ENCODE data around the gene ACOT12.
A peak's percentile ranks its signal among the peaks of the same experiment; 100 is the strongest.
"Not testable (repeated sequence)": the region's sequence is repeated elsewhere in the genome, so short reads cannot be mapped to it uniquely, and the experiment has no call there.

ACOT12 gene

DNA sequence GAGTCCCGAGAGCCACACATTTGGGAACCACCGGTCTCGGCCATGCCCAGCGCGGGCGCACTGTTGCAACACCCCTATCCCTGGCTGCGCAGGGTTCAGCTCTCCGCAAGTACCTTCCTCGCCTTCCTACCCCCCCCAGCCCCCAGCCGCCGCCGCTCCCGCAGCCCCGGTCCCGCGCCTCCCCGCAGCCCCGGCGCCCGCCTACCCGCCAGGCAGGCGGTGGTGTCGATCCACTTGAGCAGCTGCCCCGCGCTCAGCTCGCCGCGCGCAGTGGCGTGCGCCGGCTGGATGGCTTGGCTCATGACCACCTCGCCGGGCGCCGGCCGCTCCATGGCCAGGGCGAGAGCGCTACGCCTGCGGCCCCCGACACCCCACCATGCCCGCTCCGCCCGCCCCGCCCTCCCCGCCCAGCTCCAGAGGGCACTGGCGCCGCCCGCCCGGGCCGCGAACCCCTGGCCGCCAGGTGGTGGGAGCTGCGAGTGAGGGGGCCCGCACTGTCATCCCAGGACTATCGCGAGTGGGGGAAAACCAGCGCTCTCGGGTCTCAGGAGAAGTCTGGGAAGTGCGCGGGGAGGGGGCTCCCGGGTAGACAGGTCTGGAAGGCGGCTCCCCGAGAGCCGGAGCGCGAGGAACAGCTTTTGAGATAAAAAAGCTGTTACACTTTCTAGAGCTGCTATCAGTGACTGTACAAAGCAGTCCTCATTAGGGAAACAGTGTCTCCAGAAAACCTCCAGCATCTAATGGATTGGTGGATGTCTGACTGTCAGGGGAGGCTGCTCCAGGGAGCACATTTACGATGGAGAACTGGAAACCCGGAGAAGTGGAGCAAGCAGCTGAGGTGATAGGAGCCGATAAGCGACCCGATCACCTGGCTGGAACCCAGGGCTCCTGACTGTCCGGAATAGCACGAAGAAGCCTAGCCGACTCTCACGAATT lies at the start of gene ACOT12:
Gene ACOT12 (minus strand): TSS at position 352 of the 936 bp plus-strand sequence. CDS start 20 bp downstream, at position 332.
- peak; percentile 50 for DNase-seq (ENCODE audit: low read depth, low spot score)

DNA sequence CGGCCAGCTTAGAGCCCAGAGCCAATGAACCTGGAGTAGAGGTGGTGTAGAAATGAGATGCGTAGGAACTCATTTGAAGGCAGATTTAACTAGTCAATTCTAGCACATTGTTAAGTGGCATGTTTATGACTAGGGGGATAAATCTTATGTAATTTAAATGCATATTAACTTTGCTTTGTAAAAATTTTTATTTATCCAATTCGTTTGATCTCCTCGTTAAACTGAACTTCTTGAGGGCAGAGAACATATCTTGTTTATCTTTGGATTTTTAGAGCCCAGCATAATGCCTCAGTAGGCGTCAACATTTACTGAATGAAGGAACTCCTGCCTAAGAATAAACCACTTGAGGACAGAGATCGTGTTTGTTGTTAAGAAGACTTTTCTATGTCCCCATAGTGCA lies 41.1 kb upstream of the ACOT12 start:
- DNase-seq (ENCODE audit: low read depth, low spot score): no peak

- DNase-seq (ENCODE audit: low read depth, low spot score): no peak
These were observed 36.1 kb upstream of the ACOT12 start for GRCh38 chr5:81429985-81430384.

DNA sequence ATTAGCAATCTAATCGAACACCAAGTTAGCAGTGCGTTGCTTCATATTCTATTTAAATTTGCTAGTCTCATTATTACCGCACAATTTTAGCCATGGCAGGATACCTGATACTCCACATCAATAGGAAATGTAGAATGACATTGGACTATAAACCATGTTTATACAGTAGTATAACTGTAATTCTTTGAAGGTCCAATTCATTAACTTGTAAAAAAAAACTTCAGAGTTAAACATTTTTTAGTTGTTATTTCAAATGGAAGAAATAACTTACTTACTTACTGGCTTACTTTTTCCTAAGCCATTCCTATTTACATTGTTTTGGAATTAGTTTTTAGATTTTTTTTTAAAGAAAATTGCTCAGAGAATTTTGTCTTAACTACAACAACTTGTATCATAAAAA lies 35.4 kb upstream of the ACOT12 start:
- no peak for DNase-seq (ENCODE audit: low read depth, low spot score)

GRCh38 chr5:81428861-81429260 lies 34.9 kb upstream of the ACOT12 start:
- no peak for DNase-seq (ENCODE audit: low read depth, low spot score)

DNA sequence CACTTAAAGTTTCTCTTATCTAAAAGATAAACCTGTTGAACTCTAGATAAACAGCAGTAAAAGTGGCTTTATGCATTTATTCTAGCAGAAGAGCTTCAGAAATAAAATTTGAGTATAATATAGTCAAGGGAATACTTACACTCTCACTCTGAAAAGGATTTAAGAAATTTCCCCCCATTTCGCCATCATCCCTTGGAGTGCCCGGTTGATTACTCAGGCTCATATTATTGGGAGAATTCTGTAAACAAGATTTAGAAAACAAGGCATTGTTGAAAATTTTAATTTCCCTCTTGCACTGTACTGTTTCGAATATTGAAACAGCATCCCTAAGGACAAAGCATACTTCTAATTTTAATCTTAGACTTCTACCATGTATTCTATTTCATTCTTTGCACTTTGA lies 34.5 kb upstream of the ACOT12 start:
- no peak for DNase-seq (ENCODE audit: low read depth, low spot score)

DNA sequence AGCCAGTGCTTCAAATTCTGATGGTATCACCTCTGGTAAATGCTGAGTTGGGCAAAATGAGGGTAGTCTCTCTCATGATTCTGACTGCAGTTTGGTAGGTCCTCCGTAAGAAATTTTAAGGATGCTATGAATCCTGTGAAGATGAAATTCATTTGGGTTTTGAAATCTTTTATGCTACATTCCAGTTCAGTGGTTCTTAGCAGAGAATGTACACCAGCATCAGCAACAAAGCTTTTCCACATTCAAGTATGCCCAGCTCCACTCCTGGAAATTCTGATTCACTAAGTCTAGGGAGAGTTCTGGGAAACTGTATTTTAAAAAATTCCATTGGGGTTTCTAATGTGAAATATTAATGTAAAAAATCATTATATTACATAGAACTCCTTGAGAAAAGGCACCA lies 33.6 kb upstream of the ACOT12 start:
- DNase-seq (ENCODE audit: low read depth, low spot score): no peak

DNA sequence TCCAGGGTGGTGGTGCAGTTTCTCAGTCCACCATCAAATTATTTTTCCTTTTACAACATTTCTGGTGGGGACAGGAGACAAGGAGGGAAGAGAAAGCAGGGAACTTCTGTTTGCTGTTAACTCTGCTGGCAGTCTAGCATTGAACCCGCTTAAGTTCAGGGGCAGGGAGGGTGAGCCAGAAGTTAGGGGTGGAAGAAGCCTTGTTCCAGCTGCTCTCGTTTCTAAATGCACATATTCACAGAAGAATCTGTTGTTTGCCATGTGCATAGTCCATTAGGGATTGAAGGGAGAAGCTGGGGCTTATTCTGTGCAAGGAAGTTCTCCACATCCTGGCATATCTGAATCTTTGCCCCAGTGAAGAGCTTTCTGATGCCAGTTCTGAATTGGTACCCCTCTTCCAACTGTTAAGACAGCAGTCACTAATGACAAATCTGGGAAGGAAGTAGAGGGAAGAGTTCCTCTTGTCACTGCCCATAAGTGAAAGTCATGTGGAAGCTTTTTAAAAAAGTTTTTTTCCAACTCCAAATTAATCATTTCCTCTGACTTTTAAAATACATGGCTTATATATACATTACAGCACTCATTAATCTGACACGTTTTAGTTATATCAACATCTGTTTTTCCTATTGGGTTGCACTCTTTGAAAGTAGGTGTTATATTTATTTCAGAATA lies 32.6 kb upstream of the ACOT12 start:
- no peak for DNase-seq (ENCODE audit: low read depth, low spot score)

DNA sequence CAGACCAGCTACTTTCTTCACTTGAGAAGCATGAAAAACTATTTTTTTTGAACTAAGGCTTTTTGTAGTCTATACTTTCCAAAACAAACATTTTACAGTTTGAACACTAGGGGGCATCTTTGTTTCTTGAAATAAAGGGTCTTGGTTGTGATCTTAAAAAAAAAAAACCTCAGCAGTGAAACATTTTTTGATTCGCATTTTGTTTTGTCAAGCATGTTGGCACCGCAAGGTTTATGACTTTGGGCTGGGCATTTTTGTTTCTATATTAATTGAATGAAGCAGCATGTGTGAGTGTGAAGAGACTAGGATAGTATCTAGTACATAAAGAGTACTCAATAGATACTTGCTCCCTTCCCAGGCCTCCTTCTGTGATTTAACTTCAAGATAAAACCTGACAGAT lies 31.6 kb upstream of the ACOT12 start:
- peak; percentile 20 for DNase-seq (ENCODE audit: low read depth, low spot score)

- DNase-seq (ENCODE audit: low read depth, low spot score): no peak
These were observed 30.8 kb upstream of the ACOT12 start for GRCh38 chr5:81424728-81425127.

- no peak for DNase-seq (ENCODE audit: low read depth, low spot score)
These were observed 28.7 kb upstream of the ACOT12 start for GRCh38 chr5:81422671-81423070.

- no peak for DNase-seq (ENCODE audit: low read depth, low spot score)
These were observed 26.2 kb upstream of the ACOT12 start for GRCh38 chr5:81420039-81420667.

GRCh38 chr5:81418606-81419005 lies 24.7 kb upstream of the ACOT12 start:
- no peak for DNase-seq (ENCODE audit: low read depth, low spot score)

DNA sequence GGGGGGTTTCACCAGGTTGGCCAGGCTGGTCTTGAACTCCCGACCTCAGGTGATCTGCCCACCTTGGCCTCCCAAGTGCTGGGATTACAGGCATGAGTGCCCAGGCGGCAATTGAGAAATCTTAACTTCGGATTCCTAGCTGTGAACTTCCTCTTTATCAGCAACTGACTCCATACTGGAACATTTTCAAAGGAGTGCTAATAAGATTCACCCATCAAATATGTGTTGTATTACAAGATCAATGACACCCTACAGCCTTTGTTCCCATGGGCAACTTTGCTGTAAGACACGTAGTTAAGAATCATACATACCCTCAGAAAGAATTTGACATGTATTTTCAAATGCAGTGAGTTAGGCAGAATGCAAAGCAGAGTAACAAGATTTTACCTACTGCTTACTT lies 23.1 kb upstream of the ACOT12 start:
- no peak for DNase-seq (ENCODE audit: low read depth, low spot score)

- no peak for DNase-seq (ENCODE audit: low read depth, low spot score)
These were observed 16.0 kb upstream of the ACOT12 start for GRCh38 chr5:81409896-81410295.

DNA sequence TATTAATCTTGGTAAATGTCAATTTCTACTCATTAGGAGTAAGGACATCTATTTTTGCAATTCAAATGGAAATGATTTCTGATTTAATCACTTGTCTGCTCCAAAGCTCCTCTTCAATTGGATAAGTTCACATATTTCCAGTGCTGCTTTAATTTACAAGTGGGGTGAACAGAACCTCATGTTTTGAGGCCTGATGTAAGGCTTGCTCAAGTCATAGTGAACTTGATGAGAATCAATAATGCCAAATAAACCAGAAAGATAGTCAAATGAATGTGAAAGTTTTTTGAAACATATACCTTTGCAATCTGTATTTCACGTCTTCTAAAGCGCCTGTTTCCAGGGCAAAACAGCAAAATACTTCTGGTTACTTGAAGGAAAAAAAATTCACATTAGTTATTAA lies 15.4 kb upstream of the ACOT12 start:
- DNase-seq (ENCODE audit: low read depth, low spot score): no peak

DNA sequence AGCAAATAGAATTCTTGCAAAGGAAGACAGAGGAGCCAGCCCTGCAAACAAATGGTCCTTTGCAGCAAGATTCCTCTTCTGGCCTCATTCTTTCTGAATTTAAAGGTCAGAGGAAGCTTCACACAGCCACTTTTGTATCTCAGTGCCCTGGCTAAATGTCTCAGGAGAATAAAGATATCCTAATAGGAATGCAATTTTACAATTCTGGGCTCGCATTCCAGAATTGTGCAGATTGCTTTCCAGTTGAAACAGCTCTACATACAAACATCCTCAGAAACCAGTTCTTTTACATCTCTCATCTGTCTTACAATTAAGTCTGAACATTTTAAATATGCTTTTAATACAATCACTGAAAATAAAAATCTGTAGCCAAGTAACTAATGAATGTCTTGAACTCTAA lies 14.6 kb upstream of the ACOT12 start:
- DNase-seq (ENCODE audit: low read depth, low spot score): no peak

- DNase-seq (ENCODE audit: low read depth, low spot score): not testable (repeated sequence)
These were observed 13.9 kb upstream of the ACOT12 start for GRCh38 chr5:81407811-81408210.

DNA sequence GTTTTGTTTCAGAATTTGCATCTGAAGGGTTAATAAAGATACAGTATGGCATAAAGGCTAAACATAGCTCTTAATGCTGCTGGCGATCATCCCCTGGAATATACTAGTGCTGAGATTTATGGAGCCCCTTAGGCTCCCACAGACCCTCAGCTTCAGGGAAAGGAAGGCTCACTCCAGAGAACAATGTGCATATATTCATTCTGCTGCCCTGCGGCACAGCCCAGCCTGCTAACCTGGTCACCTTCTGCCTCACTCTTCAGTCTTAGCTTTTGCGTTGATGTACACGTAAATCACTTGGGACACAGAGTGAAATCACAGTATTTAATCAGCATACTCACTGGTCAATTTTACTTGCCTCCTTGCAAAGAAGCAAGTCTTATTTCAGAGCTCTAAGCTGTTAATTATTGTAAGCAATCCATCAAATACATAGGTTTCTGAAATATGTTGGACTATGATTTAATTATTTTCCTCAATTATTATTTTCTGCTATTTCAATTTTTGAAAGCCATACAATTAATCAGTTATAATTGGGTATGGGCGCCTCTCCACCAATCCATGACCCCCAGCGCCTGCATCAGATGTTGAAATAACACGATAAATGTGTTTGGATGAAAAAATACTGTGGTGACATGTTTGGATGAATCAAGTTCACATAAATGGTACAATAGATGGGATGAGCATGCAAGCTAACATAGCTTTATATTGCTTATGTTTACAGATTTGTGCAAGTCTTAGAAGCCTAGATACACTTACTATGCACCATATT lies 11.4 kb upstream of the ACOT12 start:
- no peak for DNase-seq (ENCODE audit: low read depth, low spot score)

- peak; percentile 44 for DNase-seq (ENCODE audit: low read depth, low spot score)
These were observed 8.4 kb upstream of the ACOT12 start for GRCh38 chr5:81402192-81402930.

DNA sequence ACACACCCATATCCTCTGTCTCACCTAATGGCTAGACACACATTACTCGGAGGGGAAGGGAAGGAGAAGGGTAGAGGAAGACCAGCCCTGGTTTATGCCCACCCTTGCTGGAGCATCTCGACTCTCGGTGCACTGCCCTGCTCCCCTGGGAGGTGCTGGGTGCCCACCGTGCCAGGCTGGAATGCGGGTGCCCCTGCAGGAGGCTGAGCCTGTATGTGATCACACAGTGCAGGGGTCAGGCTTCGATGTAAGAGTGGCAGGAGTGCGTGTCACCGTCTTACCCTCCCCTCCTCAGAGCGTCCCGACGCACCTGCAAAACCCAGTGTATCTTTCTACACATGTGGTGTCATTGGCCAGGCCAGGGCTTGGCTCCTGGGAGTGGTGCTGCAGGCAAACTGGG lies 7.3 kb upstream of the ACOT12 start:
- DNase-seq (ENCODE audit: low read depth, low spot score): no peak

Data from ELF-1 (cell line).